GF-D8 (cell line): ENCODE measurements around the gene HSPBP1.

ENCODE experiments used
- DNase-seq: peaks from one replicate; lab custom pipeline; 2025; lab: John Stamatoyannopoulos, UW

The HSPBP1 gene

GRCh38 chr19:55254625-55254977 lies 25.3 kb downstream of the HSPBP1 start:
- DNase-seq = no peak

GRCh38 chr19:55253842-55254624 lies 25.9 kb downstream of the HSPBP1 start:
- peak; percentile 91 for DNase-seq

GRCh38 chr19:55252760-55253663 lies 26.9 kb downstream of the HSPBP1 start:
- DNase-seq = no peak

- no peak for DNase-seq
Observed at GRCh38 chr19:55251341-55252081, 28.4 kb downstream of the HSPBP1 start.

- no peak for DNase-seq
Observed at GRCh38 chr19:55250262-55251036, 29.5 kb downstream of the HSPBP1 start.

- no peak for DNase-seq
Observed at GRCh38 chr19:55249841-55250240, 30.1 kb downstream of the HSPBP1 start.

GRCh38 chr19:55248704-55249103 lies 31.2 kb downstream of the HSPBP1 start:
- DNase-seq = no peak

GRCh38 chr19:55248166-55248675 lies 31.7 kb downstream of the HSPBP1 start:
- DNase-seq = no peak

GRCh38 chr19:55247621-55248099 lies 32.2 kb downstream of the HSPBP1 start:
- peak; percentile 59 for DNase-seq

- DNase-seq = no peak
Observed at GRCh38 chr19:55246462-55247451, 33.2 kb downstream of the HSPBP1 start.

GRCh38 chr19:55245236-55245904 lies 34.5 kb downstream of the HSPBP1 start:
- no peak for DNase-seq

GRCh38 chr19:55244004-55244680 lies 35.8 kb downstream of the HSPBP1 start:
- DNase-seq = no peak

- no peak for DNase-seq
Observed at GRCh38 chr19:55242517-55242916, 37.4 kb downstream of the HSPBP1 start.

GRCh38 chr19:55241935-55242464 lies 37.9 kb downstream of the HSPBP1 start:
- no peak for DNase-seq

GRCh38 chr19:55241143-55241934 lies 38.6 kb downstream of the HSPBP1 start:
- DNase-seq = no peak

GRCh38 chr19:55240713-55241020 lies 39.2 kb downstream of the HSPBP1 start:
- DNase-seq = no peak

GRCh38 chr19:55239004-55239403 lies 40.9 kb downstream of the HSPBP1 start:
- no peak for DNase-seq

- DNase-seq = no peak
Observed at GRCh38 chr19:55238030-55238429, 41.9 kb downstream of the HSPBP1 start.
